Sigmoid colon (tissue), 7 donors: ENCODE measurements around the gene NRG4. TPM values are rescaled to one million over a fixed set of nuclear protein-coding genes. Genes with fewer than 3 reads are reported as not detected.
"Not testable (repeated sequence)": the region's sequence is repeated elsewhere in the genome, so short reads cannot be mapped to it uniquely, and the experiment has no call there.

Source experiments
- DNase-seq: peaks from one replicate; pipeline ENCODE4 v3.0.0-alpha.2; 2019
- H3K27ac ChIP-seq, 4 donors: fragments of 200-600 bp; sonication (generic); one replicate each; pipeline ENCODE4 v1.5.1; 2016 to 2019; ENCODE audit warnings: mild to moderate bottlenecking in 1 of 4
- H3K27me3 ChIP-seq, 3 donors: fragments of 200-600 bp; sonication (generic); one replicate each; pipeline ENCODE4 v1.5.1; 2019; ENCODE audit warnings: mild to moderate bottlenecking in 1 of 3
- H3K36me3 ChIP-seq, 4 donors: fragments of 200-600 bp; sonication (generic); one replicate each; pipeline ENCODE4 v1.5.1; 2016 to 2019
- H3K4me1 ChIP-seq, 4 donors: fragments of 200-600 bp; sonication (generic); one replicate each; pipeline ENCODE4 v1.5.1; 2017 to 2019
- H3K4me3 ChIP-seq, 4 donors: fragments of 200-600 bp; sonication (generic); one replicate each; pipeline ENCODE4 v1.5.1; 2017 to 2019; ENCODE audit warnings: mild to moderate bottlenecking in 2 of 4, moderate library complexity in 1 of 4
- H3K9me3 ChIP-seq, 4 donors: fragments of 200-600 bp in 3 of 4; sonication (generic) in 3 of 4; one replicate each; pipeline versions ENCODE4 v1.5.1 to v1.6.1; 2013 to 2019
- EP300 ChIP-seq, 4 donors: sonication (generic); formaldehyde crosslinking; IDR thresholded peaks; one replicate each; pipeline ENCODE4 v1.6.1; 2017; ENCODE audit warnings: antibody characterized with exemption in 4 of 4
- POLR2A ChIP-seq, 2 donors: fragments of 450-650 bp; IDR thresholded peaks; one replicate each; pipeline ENCODE4 v1.6.1; 2016; ENCODE audit warnings: antibody characterized with exemption in 2 of 2, mild to moderate bottlenecking in 2 of 2, moderate library complexity in 2 of 2
- POLR2AphosphoS5 ChIP-seq, 4 donors: sonication (generic); formaldehyde crosslinking; IDR thresholded peaks; one replicate each; pipeline ENCODE4 v1.6.1; 2017; ENCODE audit warnings: antibody characterized with exemption in 4 of 4
- WGBS, 2 donors: extraction: QIAGEN DNeasy Blood & Tissue Kit; methylation state at CpG; one replicate each; pipeline ENCODE4 v1.1.7; 2013; 5-methylcytosine and 5-hydroxymethylcytosine counted together
- intact Hi-C: fragments of 100-400 bp; cut with DNase I; formaldehyde crosslinking; loops from one replicate; pipeline ENCODE4 v1.15.1; 2023
- polyA plus RNA-seq, 3 donors: library from polyadenylated mRNA; stranded (reverse); fragments of 200-250 nt; gene quantifications; one replicate each; pipeline ENCODE4 v1.2.3, GENCODE V29; 2013
- total RNA-seq, 4 donors: library from RNA; depleted of rRNA; stranded (reverse); fragments of >200 nt; gene quantifications; one replicate each; pipeline ENCODE4 v1.1.0, GENCODE V29; 2016
- TF ChIP-seq, protein P1 (sequence below), 4 experiments: fragments of 450-650 bp in 3 of 4; fragments of 200-600 bp in 1 of 4; IDR thresholded peaks; one replicate each; pipeline ENCODE4 v1.5.1; 2016 to 2019; ENCODE audit warnings: antibody characterized with exemption in 4 of 4, mild to moderate bottlenecking in 3 of 4, moderate library complexity in 2 of 4
- donor health status: healthy with polysubstance abuse.
- donor health status: Bipolar disorder and iron deficiency.
- donor health status: healthy.

NRG4 gene
- total and polyA plus RNA-seq, 7 donors, result 0.76 to 3.9 (median 3.0) TPM; not detected in 4

DNA sequence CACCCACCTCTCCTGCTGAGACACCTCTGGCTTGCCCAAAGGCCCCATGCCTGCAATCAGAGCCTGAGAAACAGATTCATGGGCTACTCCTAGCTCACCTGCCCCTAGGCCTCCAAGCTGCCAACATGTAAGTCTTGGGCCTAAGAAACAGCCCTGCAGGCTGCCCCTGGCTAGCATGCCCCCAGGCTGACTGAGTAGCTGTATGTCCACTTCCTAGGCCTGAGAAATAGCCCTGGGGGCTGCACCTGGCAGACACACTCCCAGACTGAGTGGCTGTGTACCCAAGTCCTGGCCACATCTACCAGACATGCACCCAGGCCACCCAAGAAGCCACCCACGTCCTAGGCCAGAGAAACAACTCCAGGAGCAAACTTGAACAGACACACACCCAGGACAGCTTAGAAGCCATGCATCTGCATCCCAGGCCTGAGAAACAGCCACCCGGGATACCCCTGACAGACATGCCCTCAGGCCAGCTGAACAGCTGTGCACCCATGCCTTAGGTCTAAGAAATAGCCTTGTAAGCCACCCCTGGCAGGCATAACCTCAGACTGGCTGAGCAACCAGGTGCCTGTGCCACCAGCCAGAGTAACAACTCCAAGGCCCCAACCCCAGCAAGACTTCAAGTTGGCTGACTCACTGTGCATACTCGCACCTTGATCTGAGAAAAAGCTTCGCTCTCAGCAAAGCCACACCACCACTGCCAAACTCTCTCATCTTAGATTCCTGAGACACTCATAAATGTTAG, 12.0 kb upstream of the NRG4 start:
- Histone ChIP-seq H3K36me3 (no peaks in the 10 kb centered on the region), H3K4me3 (no peak overlapping the region), H3K27ac (no peak overlapping the region), H3K27me3 (peaks cover 0 to under 1% (median 0%) of the 10 kb centered on the region in 3 donors), H3K9me3 (peaks cover 0 to 8% (median 2%) of the 10 kb centered on the region in 4 donors), H3K4me1 (no peaks in the 10 kb centered on the region)
- TF ChIP-seq POLR2A (IDR thresholded peaks at IDR 0.05) (no peak), EP300 (IDR thresholded peaks at IDR 0.05) (no peak), POLR2AphosphoS5 (IDR thresholded peaks at IDR 0.05) (no peak)
- TF ChIP-seq, protein P1, sequence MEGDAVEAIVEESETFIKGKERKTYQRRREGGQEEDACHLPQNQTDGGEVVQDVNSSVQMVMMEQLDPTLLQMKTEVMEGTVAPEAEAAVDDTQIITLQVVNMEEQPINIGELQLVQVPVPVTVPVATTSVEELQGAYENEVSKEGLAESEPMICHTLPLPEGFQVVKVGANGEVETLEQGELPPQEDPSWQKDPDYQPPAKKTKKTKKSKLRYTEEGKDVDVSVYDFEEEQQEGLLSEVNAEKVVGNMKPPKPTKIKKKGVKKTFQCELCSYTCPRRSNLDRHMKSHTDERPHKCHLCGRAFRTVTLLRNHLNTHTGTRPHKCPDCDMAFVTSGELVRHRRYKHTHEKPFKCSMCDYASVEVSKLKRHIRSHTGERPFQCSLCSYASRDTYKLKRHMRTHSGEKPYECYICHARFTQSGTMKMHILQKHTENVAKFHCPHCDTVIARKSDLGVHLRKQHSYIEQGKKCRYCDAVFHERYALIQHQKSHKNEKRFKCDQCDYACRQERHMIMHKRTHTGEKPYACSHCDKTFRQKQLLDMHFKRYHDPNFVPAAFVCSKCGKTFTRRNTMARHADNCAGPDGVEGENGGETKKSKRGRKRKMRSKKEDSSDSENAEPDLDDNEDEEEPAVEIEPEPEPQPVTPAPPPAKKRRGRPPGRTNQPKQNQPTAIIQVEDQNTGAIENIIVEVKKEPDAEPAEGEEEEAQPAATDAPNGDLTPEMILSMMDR (IDR thresholded peaks at IDR 0.05), result no peak
- intact Hi-C loops, result loop anchor here (10.0 kb wide), 1 partner anchor 1289 kb away; no protein-coding TSS in a partner anchor
- WGBS, 2 donors, result 87 to 90% methylated on average over 4 of the region's 4 CpGs
- no peak for DNase-seq

- H3K9me3 ChIP-seq, H3K4me3 ChIP-seq, intact Hi-C loops, H3K4me1 ChIP-seq, H3K27ac ChIP-seq, H3K27me3 ChIP-seq, H3K36me3 ChIP-seq, DNase-seq: not testable (repeated sequence)
- 94 to 95% methylated on average over 4 of the region's 4 CpGs for WGBS, 2 donors
Observed at GRCh38 chr15:76013470-76013869, 1.2 kb upstream of the NRG4 start.

DNA sequence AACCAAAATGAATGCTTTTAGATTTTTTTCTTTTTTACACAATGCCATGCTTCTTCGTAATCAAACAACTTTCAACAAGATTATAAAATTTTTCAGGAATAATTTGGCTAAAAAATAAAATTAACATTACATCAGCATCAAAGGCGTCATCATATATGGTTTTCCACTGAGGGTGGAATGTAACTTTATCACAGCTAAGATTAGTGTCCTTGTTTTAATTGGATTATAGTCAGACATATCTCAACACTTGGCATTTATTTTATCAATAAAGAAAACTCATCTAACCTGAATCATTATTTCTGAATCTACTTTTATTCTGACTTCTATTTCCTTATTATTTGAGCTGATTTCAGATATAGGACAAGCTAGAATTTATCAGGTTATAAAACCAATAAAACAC, 1.6 kb downstream of the NRG4 start:
- H3K4me1 ChIP-seq, result peaks cover 0 to 5% (median 2%) of the 10 kb centered on the region in 4 donors
- H3K36me3 ChIP-seq, result no peaks in the 10 kb centered on the region
- H3K27ac ChIP-seq, result no peak overlapping the region
- 82 to 93% methylated on average over 2 of the region's 2 CpGs for WGBS, 2 donors
- no peak overlapping the region for H3K4me3 ChIP-seq
- DNase-seq, result no peak
- intact Hi-C loops, result no loop called here
- no peaks in the 10 kb centered on the region for H3K27me3 ChIP-seq
- no peaks in the 10 kb centered on the region for H3K9me3 ChIP-seq
- no peak for TF ChIP-seq EP300 (IDR thresholded peaks at IDR 0.05)
- TF ChIP-seq POLR2AphosphoS5 (IDR thresholded peaks at IDR 0.05), result no peak
- no peak for TF ChIP-seq POLR2A (IDR thresholded peaks at IDR 0.05)
- TF ChIP-seq, protein P1 (IDR thresholded peaks at IDR 0.05), result no peak

DNA sequence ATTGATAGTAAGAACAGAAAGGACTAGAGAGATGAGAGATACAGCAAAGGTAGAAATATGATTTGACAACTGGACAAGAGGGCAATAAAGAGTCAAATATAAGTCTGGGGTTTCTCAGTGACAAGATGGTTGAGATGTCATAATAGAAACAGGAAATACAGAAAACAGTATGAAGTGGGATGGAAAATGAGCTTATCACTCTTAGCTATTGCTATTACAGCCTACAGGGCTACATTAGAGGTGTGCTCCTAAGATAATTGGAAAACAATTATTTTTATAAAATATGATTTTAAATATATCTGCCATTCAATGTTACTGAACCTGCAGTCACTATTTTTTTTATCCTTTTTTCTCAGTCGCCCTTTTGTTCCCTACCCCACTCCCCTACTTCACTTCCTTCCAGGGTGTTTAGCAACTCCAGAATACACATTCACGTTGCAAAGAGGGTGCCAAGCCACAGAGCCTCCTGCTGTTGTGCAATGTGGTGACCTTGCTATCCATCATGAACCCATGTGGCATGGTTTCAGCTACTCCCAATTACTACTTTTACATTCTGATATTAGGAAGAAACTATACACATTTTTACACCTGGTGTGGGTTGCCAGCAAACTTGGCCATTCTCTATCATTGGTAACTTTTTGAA, 6.0 kb downstream of the NRG4 start:
- intact Hi-C loops, result no loop called here
- DNase-seq, result no peak
- Histone ChIP-seq H3K27me3 (no peaks in the 10 kb centered on the region), H3K4me1 (no peaks in the 10 kb centered on the region), H3K36me3 (no peaks in the 10 kb centered on the region), H3K27ac (no peak overlapping the region), H3K4me3 (no peak overlapping the region), H3K9me3 (peaks cover 0 to 1% (median 0%) of the 10 kb centered on the region in 4 donors)
- no peak for TF ChIP-seq POLR2AphosphoS5 (IDR thresholded peaks at IDR 0.05)
- TF ChIP-seq POLR2A (IDR thresholded peaks at IDR 0.05), result no peak
- TF ChIP-seq EP300 (IDR thresholded peaks at IDR 0.05), result no peak
- TF ChIP-seq, protein P1 (IDR thresholded peaks at IDR 0.05), result no peak
- 40 to 66% methylated on average over 2 of the region's 2 CpGs for WGBS, 2 donors

GRCh38 chr15:76003364-76003763, 8.9 kb downstream of the NRG4 start:
- TF ChIP-seq POLR2A (IDR thresholded peaks at IDR 0.05) (no peak), EP300 (IDR thresholded peaks at IDR 0.05) (no peak), POLR2AphosphoS5 (IDR thresholded peaks at IDR 0.05) (no peak)
- TF ChIP-seq, protein P1 (IDR thresholded peaks at IDR 0.05), result no peak
- peaks cover 0 to 1% (median 0%) of the 10 kb centered on the region in 4 donors for H3K9me3 ChIP-seq
- H3K4me1 ChIP-seq, result no peaks in the 10 kb centered on the region
- no peak for DNase-seq
- H3K27ac ChIP-seq, result no peak overlapping the region
- H3K27me3 ChIP-seq, result no peaks in the 10 kb centered on the region
- no peaks in the 10 kb centered on the region for H3K36me3 ChIP-seq
- no peak overlapping the region for H3K4me3 ChIP-seq
- intact Hi-C loops, result no loop called here
